ENCODE results near the gene MRPL12. TPM values are rescaled to one million over a fixed set of nuclear protein-coding genes. Genes with fewer than 3 reads are reported as not detected.

MRPL12 gene
- total and polyA plus RNA-seq, 9 of the 15 experiments (the other 6 are each of a cell fraction or from before 2014, with no cell fraction given), result 0.94 to 338 (median 100) TPM

GRCh38 chr17:81722184-81723120 lies 19.3 kb downstream of the MRPL12 start (continued):
- 0 out of 2 replicates have a peak, but pooled peaks have one; percentile 10 for TF ChIP-seq MYC (IDR thresholded peaks at IDR 0.05; ENCODE audit: low read depth, low read length)
- TF ChIP-seq MYC (CRISPR knock-in tag; IDR thresholded peaks at IDR 0.05; ENCODE audit: borderline replicate concordance, low read depth), result no peak
- TF ChIP-seq RB1 (IDR thresholded peaks at IDR 0.05; ENCODE audit: low read depth), result no peak
- no peak for TF ChIP-seq U2AF1 (optimal IDR thresholded peaks at IDR 0.05; ENCODE audit: low read depth, low read length)
- peak; percentile 57; the same call in 1 of the 2 replicates for TF ChIP-seq CEBPB (tag; IDR thresholded peaks at IDR 0.05)
- 0 out of 2 replicates have a peak, but pooled peaks have one; percentile 27 for TF ChIP-seq LARP7 (IDR thresholded peaks at IDR 0.05)
- TF ChIP-seq TRIM25 (IDR thresholded peaks at IDR 0.05; ENCODE audit: borderline replicate concordance), result no peak
- peak; percentile 55 for TF ChIP-seq NFE2L1 (tag; IDR thresholded peaks at IDR 0.05; ENCODE audit: borderline replicate concordance, low read depth)
- peak; percentile 81 for TF ChIP-seq POLR2G (IDR thresholded peaks at IDR 0.05; ENCODE audit: low read depth, low read length)
- peak; percentile 17; the same call in 1 of the 2 replicates for TF ChIP-seq ZEB2 (IDR thresholded peaks at IDR 0.05)
- TF ChIP-seq E2F6 (IDR thresholded peaks at IDR 0.05; ENCODE audit: borderline replicate concordance in 1 of 2, extremely low read depth in 1 of 2, insufficient read depth in 1 of 2, insufficient read length in 1 of 2, low read depth in 1 of 2, low read length in 1 of 2, poor library complexity in 1 of 2, severe bottlenecking in 1 of 2), result no peak
- peak; percentile 35; the same call in 1 of the 2 replicates for TF ChIP-seq ESRRA (IDR thresholded peaks at IDR 0.05; ENCODE audit: borderline replicate concordance, low read depth)
- TF ChIP-seq DNMT1 (IDR thresholded peaks at IDR 0.05), result no peak
- TF ChIP-seq HDAC2 (IDR thresholded peaks at IDR 0.05), result 0 out of 2 replicates have a peak, but pooled peaks have one; percentile 57
- peak; percentile 33; the same call in 1 of the 2 replicates for TF ChIP-seq CBFA2T2 (conservative IDR thresholded peaks at IDR 0.05)
- peak; percentile 68; the same call in 1 of the 2 replicates for TF ChIP-seq MYNN (IDR thresholded peaks at IDR 0.05)
- TF ChIP-seq MYNN (CRISPR knock-in tag; IDR thresholded peaks at IDR 0.05), result no peak
- no peak for TF ChIP-seq ZNF140 (CRISPR knock-in tag; IDR thresholded peaks at IDR 0.05)
- TF ChIP-seq PHF8 (IDR thresholded peaks at IDR 0.05; ENCODE audit: borderline replicate concordance, low read length), result no peak
- TF ChIP-seq MAZ (CRISPR knock-in tag; conservative IDR thresholded peaks at IDR 0.05 in 1 of 2, IDR thresholded peaks at IDR 0.05 in 1 of 2), result 0 out of 4 replicates have a peak, but pooled peaks of 1 of the 2 experiments have one; percentile 27
- no peak for TF ChIP-seq MITF (IDR thresholded peaks at IDR 0.05)
- TF ChIP-seq PCBP2 (IDR thresholded peaks at IDR 0.05; ENCODE audit: low read depth, low read length, poor library complexity, severe bottlenecking), result no peak
- peak in 1 of 2 experiments; percentile 59; a peak in 1 of 4 replicates for TF ChIP-seq MCM7 (IDR thresholded peaks at IDR 0.05)
- peak; percentile 41 for TF ChIP-seq NUFIP1 (IDR thresholded peaks at IDR 0.05; ENCODE audit: partially characterized antibody)
